WI38 (cell line): ENCODE measurements around the gene MICAL2.

Experiments
- H3K4me3 ChIP-seq: 2 replicates; pipeline ENCODE4 v1.5.1; 2011; ENCODE audit warnings: low read depth, mild to moderate bottlenecking, control low read depth, low read length
- CTCF ChIP-seq: IDR thresholded peaks from 2 replicates; pipeline ENCODE4 v1.5.1; 2012; ENCODE audit warnings: low read depth, mild to moderate bottlenecking, control low read depth, low read length

The MICAL2 gene

GRCh38 chr11:12073886-12074285 is 36.5 kb upstream of the MICAL2 start:
- TF ChIP-seq CTCF = no peak
- H3K4me3 ChIP-seq = no peak overlapping the region

- TF ChIP-seq CTCF = no peak
- no peak overlapping the region for H3K4me3 ChIP-seq
Measured at GRCh38 chr11:12074529-12075195, 35.7 kb upstream of the MICAL2 start.

DNA sequence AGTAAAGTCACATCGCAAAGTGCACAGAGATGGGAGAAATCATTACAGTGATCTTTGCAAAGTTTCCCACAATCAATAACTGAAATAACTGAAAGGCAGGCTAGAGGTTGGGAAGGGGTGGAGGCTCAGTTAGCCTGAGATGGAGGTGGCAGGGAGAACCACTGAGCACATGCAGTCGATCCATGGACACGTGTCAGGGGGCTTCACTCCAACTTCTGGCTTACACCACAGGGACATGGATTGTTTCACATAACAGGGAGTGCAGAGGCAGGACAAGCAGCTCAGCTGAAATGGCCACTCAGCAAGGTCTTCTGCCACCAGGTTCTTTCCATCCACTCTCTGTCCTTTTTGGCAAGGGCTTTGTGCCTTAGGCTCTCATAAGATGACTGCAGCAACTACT is 35.1 kb upstream of the MICAL2 start:
- H3K4me3 ChIP-seq = 0 out of 2 replicates have a peak overlapping the region, but pooled peaks have one; percentile 14
- no peak for TF ChIP-seq CTCF

DNA sequence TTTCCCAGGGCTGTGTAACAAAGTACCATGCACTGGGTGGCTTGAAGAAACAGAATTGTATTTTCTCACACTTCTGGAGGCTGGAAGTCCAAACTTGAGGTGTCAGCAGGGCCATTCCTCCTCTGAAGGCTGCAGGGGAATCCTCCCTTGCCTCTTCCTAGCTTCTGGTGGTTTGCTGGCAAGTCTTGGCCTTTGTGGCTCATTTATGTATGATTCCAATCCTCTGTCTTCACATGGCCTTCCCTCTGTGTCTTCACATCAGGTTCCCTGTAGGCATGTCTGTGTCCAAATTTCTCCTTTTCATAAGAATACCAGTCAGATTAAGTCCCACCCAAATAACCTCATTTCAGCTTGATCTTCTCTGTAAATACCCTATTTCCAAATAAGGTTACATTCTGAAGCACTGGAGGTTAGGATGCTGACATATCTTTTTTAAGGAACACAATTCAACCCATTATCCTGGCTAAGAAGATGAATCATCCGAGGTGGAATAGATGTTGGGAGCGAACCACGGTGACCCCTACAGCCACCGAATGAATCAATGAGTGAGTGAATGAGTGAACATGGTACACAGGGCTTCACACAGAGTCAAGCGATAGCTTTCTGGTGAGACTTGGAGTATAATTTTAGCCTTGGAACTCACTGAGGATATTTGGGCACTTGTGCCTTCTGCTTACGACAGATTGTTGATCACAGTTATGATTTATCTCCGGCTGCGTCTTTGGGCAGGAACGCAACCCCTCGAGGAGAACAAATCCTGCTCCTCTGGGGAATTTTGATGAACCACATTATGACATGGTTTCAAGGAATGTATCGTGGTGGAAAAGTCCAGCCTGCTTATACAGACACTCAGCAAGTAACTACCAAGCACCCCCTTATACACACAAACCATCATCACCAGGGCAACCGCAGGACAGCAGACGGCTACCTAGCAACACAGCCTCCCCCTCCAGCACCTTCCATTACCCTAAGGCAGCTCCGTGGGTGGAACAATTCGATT is 34.3 kb upstream of the MICAL2 start:
- peak overlapping the region; percentile 44 for H3K4me3 ChIP-seq
- TF ChIP-seq CTCF = no peak

GRCh38 chr11:12076840-12077534 is 33.4 kb upstream of the MICAL2 start:
- H3K4me3 ChIP-seq = peak overlapping the region; percentile 44
- no peak for TF ChIP-seq CTCF

DNA sequence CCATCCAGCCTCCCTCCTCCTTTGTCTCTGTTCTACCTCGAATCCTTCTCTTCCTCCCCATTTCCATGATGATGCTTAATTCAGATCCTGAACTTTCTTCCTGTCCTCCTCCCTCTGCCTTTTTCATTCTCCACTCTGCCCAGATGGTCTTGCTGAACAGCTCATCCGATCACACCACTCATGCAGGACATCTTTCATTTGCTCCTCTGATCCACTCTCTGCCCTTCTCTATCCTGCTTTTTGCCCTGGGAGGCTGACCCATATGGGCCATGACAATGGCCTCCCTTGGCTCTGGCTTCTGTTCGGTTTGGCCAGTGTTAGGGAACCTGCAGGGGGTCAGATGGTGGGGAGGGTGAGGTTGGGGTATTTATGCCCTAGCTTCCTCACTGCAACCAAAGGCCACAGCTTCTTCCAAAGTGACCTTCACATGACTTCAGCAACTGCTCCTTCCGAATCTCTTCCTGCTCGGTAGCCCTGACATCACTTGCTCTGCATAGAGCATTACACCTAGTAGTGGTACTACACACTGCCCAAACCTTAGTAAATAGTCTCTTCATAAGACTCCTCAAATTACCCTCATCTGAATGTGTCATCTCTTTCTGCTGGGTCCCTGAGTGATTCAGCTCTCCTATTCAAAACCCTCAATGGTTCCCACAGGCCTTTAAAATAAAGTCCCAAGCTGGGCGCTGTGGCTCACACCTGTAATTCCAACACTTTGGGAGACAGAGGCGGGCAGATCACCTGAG is 32.7 kb upstream of the MICAL2 start:
- no peak for TF ChIP-seq CTCF
- no peak overlapping the region for H3K4me3 ChIP-seq
